ENCODE measurements around the gene IL1A.

DNA sequence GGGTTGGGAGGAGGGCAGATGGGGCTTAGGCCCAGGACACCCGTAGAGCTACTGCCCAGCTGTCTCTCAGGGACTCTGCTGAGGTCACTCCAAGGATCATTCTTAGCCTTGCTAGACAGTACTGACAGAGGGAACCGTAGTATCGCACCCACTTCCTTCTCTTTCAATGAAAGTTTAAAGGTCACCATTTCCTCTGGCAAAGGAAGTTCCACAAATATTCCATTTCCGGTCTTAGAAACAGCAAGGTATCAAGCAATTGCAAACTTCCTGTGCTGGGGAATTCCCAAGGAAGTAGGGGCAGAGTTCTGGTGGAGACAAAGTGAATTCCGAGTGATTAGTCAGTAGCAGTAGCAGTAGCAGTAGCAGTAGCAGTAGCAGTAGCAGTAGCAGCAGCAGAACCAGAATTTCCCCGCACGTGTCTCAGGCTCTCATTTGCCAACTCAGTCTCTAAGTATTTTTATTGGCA lies 27.6 kb upstream of the IL1A start:
- TF ChIP-seq, protein P1, sequence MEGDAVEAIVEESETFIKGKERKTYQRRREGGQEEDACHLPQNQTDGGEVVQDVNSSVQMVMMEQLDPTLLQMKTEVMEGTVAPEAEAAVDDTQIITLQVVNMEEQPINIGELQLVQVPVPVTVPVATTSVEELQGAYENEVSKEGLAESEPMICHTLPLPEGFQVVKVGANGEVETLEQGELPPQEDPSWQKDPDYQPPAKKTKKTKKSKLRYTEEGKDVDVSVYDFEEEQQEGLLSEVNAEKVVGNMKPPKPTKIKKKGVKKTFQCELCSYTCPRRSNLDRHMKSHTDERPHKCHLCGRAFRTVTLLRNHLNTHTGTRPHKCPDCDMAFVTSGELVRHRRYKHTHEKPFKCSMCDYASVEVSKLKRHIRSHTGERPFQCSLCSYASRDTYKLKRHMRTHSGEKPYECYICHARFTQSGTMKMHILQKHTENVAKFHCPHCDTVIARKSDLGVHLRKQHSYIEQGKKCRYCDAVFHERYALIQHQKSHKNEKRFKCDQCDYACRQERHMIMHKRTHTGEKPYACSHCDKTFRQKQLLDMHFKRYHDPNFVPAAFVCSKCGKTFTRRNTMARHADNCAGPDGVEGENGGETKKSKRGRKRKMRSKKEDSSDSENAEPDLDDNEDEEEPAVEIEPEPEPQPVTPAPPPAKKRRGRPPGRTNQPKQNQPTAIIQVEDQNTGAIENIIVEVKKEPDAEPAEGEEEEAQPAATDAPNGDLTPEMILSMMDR (IDR thresholded peaks at IDR 0.05; ENCODE audit: insufficient read depth, low read depth, low read length): no peak
- no peak for TF ChIP-seq EZH2 (IDR thresholded peaks at IDR 0.05; ENCODE audit: insufficient read depth, low read length)

All from astrocyte (in vitro differentiated cells and primary cell).